ENCODE results near the gene MAPK8IP3.

Gene MAPK8IP3

DNA sequence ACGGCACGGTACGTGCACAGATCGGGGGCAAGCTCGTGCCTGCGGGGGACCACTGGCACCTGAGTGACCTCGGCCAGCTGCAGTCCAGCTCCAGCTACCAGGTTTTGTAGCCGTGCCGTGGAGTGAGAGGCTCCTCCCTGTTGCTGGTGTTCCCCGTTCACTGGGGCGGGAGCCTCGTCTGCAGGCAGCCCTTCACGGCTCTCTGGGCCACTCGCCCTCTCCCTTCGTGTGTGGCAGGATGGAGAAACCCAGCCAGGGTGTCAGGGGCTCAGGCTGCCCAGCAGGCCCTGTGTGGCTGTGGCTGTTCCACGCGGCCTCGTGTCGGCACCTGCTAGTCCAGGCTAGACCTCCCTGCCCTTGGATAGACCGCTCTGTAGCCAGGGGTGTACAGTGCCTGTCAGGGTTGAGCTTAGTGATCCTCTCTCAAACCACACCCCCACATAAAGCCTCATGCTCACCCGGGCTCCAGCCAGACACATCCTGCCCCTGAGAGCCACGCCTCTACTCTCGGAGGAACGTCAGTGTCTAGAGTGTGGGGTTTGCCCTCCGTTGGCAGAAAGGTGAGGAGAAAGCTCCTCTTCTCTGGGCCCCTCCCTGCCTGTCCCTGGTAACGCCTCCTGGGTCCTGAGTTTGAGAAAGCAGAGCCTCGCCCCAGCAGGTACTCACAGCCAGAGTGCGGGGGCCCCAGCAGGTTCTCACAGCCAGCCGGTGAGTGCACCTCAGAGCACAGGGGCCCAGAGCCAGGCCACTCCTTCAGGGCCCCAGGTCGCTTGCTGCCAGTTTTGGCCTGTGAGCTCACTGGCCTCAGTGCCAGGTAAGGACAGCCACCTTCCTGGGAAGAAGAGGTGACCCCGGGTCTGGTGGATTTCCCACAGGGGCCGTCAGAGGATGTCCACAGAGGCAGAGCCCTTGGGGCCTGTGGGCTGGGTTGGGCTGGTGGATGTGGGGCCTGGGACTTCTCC, 37.7 kb downstream of the MAPK8IP3 start:
- peak; percentile 22 for DNase-seq

- no peak for DNase-seq
Observed at GRCh38 chr16:1744338-1744840, 38.4 kb downstream of the MAPK8IP3 start.

DNA sequence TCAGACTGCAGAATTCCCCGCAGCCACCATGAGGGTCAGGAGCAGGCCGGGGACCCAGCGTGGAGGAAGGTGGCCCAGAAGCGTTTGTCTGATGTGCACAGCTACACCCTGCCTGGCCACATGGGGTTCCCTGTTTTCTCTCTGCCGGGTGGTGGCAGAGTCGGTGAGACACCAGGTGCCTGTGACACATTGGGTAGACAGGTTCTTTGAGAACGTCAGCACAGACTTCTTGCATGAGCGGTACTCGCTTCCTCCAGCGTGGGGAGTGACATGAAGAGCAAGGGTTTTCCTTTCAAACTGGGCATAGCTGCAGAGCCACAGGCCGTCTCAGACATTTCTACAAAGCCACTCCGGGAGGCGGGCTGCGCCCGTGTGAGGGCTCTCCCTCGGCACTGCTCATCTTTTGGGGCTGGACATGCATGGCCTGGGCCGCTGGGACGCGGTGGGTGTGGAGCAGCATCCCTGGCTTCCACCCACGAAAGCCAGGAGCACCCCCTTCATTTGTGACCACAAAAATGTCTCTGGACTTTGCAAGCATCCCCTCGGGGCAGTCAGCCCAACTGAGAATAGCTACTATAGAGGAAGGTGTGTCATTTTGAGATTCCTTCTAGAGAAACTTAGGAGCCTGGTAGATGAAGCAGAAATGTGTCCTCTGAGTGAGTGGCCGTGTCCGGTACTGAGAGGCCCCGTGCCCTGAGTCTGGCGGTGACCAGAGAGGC, 39.3 kb downstream of the MAPK8IP3 start:
- DNase-seq, result no peak

GRCh38 chr16:1745900-1746692, 40.1 kb downstream of the MAPK8IP3 start:
- DNase-seq, result no peak

- no peak for DNase-seq
Observed at GRCh38 chr16:1746693-1747195, 40.7 kb downstream of the MAPK8IP3 start.

DNA sequence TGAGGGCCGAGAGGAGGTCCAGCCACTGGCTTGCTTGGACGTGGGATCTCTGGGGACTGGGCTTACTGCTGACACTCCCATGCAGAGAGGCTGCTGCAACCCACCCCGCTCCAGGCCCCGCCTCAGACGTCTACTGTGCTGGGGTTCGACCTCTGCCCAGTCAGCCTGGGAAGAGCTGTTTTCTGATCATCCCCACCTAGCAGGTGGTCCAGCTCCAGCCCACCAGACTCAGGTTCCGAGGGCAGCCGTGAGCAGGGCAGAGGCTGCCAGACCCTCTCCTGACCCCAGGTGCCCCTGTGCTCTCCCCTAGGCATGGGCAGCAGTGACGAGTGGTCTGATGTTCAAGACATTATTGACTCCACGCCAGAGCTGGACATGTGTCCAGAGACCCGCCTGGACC, 41.9 kb downstream of the MAPK8IP3 start:
- DNase-seq, result no peak

GRCh38 chr16:1749152-1750117, 43.4 kb downstream of the MAPK8IP3 start:
- DNase-seq, result peak; percentile 23

DNA sequence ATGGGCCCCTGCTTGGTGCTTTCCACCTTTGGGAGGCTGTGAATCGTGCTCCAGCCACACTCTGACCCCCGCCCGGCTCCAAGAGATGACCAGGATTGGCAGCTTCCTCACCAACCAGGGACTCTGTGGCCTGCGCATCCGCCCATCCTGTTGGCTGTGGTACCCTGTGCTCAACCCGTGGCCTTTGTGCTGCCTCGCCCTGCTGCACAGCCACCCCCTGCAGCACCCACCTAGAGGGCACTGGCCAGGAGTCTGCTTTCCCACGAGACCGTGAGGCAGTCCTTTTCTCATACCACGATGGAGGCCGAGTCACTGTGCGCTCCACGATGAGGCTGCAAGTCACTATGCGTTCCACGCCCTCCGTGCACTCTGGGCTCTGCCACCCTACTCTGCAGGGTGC, 46.0 kb downstream of the MAPK8IP3 start:
- DNase-seq, result no peak

GRCh38 chr16:1752853-1753252, 46.9 kb downstream of the MAPK8IP3 start:
- no peak for DNase-seq

- DNase-seq, result no peak
Observed at GRCh38 chr16:1754204-1754603, 48.2 kb downstream of the MAPK8IP3 start.

DNA sequence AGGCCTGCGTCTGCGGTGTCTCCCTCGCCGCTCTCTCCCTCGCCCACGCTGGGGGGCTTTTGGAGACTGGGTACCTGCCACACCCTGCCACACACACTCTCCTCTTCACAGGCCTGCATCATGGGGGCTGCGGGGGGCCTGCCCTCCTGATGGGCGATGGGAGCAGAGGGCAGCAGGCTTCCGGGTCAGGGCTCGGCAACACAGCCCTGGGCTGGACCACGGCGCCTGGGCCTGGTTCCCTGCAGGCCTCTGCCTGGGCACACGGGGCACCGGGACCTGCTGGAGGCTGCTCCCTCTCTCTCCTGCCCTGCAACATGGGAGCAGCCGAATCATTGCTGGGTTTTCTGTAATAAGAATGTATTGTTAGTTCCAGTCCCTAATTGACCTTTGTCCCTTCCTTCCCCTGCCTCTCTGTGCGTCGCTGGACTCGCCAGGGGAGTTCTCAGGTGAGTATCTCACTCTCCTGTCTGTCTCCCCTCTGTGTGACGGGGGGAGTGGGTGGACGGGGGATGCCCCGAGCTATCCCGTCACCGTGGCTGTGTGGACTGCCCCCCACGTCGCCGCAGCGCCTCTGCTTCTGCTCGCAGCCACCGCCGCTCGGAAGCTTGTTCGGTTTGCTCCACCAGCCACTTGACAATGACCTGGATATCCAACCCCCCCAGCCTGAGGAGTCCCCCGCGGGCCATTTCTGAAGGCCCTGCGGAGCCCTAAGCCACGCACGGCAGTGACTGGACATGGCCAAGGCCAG, 51.9 kb downstream of the MAPK8IP3 start:
- DNase-seq, result peak; percentile 14

DNA sequence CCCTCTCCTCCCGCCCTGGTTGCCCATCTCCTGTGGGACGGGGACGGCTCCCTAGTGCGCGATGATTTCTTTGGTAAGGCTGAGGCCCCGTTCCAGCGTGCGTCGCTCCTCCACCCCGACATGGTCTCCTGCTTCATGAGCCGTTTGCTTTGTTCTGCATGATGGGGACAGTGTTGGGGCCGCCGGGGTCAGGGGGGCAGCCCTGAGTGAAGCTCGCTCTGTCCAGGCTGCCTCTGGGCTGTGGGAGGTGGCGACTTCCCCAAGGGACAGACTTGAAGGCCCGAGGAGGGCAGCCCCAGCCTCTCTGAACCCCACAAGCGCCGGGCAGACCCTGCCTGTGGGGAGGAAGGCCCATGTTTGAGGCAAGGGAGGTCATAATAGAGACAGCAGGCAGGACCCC, 52.9 kb downstream of the MAPK8IP3 start:
- no peak for DNase-seq

DNA sequence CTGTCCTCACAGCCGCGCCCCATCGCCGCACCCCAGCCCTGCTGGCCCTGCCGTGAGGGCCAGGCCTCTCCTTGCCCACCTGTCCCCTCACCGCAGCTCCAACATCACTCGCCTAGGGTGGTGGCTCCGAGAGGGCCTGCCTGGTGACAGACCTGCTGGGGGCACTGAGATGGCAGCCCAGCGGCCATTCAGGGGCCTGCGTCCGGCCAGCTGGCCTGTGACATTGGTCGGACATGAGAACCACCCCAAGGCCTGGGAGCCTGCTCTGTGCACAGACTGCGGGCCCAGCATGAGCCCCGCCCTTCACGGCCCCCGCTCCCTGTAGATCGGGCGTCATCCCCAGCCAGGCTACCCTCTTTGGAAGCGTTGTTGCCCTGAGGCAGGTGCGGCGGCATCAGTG, 53.5 kb downstream of the MAPK8IP3 start:
- peak; percentile 26 for DNase-seq

DNA sequence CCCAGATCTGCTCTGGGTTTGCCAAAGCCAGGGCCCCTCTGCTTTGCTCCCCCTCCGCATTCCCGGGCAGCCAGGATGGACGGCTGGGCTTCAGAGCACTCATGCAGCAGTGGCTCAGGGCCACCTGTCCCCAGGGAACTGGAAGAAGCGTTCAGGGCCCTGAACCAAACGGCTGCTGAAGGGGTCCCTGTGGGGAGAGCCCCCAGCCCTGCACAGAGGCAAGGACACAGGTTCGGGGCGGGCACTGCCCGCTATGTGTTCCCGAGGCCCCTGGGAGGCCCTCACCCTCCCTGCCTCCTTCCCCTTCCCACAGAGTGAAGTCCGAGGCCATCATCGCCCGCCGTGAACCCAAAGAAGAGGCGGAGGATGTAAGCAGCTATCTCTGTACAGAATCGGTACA, 54.9 kb downstream of the MAPK8IP3 start:
- DNase-seq, result peak; percentile 25

DNA sequence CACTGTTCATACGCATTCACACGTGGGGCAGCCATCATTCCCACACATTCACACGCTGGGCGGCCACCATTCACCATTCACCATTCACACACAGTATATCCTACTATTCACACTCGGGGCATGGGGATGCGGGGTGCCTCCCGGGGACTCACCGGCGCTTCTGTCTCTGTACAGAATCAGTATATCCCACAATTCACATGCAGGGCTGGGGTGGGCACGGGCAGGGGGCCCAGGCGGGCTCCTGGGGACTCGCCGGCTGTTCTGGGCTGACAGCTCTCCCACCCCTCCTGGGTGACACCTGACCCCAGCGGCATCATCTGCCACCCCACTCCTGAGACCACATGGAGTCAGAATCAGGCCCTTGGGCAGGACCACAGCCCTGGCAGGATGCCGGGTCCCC, 55.8 kb downstream of the MAPK8IP3 start:
- no peak for DNase-seq

DNA sequence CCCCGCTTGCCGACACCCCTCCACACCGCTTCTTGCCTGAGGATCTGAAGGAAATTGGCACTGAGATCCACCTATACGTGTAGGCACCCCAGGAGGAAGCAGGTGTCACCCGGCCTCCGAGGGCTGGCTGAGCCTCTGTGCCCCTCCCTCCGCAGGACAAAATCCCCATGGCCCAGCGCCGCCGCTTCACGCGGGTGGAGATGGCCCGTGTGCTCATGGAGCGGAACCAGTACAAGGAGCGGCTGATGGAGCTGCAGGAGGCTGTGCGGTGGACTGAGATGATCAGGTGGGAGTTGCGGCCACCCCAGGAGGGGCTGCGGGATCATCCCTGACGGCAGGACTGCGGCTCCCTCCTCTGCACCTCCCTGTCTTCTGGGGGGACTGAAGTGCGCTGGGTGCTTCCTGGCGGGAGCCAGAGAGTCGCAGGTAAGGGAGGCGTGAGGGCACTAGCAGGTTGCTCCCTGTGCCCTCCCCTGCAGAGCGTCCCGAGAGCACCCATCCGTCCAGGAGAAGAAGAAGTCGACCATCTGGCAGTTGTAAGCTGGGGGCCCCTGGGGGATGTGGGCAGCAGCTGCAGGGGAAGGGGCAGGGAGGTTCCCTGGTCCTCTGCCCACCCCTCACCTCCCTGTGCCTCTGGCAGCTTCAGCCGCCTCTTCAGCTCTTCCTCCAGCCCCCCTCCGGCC, 56.3 kb downstream of the MAPK8IP3 start:
- no peak for DNase-seq

GRCh38 chr16:1762879-1763520, 57.0 kb downstream of the MAPK8IP3 start:
- no peak for DNase-seq

- no peak for DNase-seq
Observed at GRCh38 chr16:1763521-1764511, 57.8 kb downstream of the MAPK8IP3 start.
